Activated T-cell treated with anti-CD3 and anti-CD28 coated beads, Interleukin-2, amount 50 U/mL, for 24 hours (primary cell): ENCODE data around the gene AGRN.
"Not testable (repeated sequence)": the region's sequence is repeated elsewhere in the genome, so short reads cannot be mapped to it uniquely, and the experiment has no call there.

ENCODE experiments used
- DNase-seq: peaks from one replicate; pipeline ENCODE4 v3.0.0-alpha.2; 2020
- H3K27ac Mint-ChIP-seq: 2 replicates; pipeline ENCODE4 v1.8.0; 2020; ENCODE audit warnings: mild to moderate bottlenecking, mixed read lengths
- H3K27me3 Mint-ChIP-seq: 2 replicates; pipeline ENCODE4 v1.8.0; 2020; ENCODE audit warnings: mixed read lengths
- H3K36me3 Mint-ChIP-seq: 2 replicates; pipeline ENCODE4 v1.8.0; 2020; ENCODE audit warnings: low read depth, mixed read lengths
- H3K4me1 Mint-ChIP-seq: 2 replicates; pipeline ENCODE4 v1.8.0; 2020; ENCODE audit warnings: low read depth, mixed read lengths
- H3K4me3 Mint-ChIP-seq: 2 replicates; pipeline ENCODE4 v1.8.0; 2020; ENCODE audit warnings: mild to moderate bottlenecking, moderate library complexity, mixed read lengths
- H3K9me3 Mint-ChIP-seq: 2 replicates; pipeline ENCODE4 v1.8.0; 2020; ENCODE audit warnings: mixed read lengths

The AGRN gene

GRCh38 chr1:1063945-1064831 lies 44.3 kb downstream of the AGRN start:
- peak; percentile 93 for DNase-seq
- Mint-ChIP-seq H3K4me1 (peaks cover 53% of the 10 kb centered on the region), H3K36me3 (peaks cover 18% of the 10 kb centered on the region), H3K27me3 (peaks cover 10% of the 10 kb centered on the region), H3K27ac (peak overlapping the region; percentile 90), H3K9me3 (no peaks in the 10 kb centered on the region), H3K4me3 (peak overlapping the region; percentile 78)

- H3K36me3 Mint-ChIP-seq, result peaks cover 13% of the 10 kb centered on the region
- H3K27ac Mint-ChIP-seq, result peak overlapping the region; percentile 2
- peaks cover 48% of the 10 kb centered on the region for H3K4me1 Mint-ChIP-seq
- no peak for DNase-seq
- H3K4me3 Mint-ChIP-seq, result peak overlapping the region; percentile 50
- H3K27me3 Mint-ChIP-seq, result peaks cover 8% of the 10 kb centered on the region
- H3K9me3 Mint-ChIP-seq, result no peaks in the 10 kb centered on the region
These were observed 45.5 kb downstream of the AGRN start for GRCh38 chr1:1065265-1065939.

GRCh38 chr1:1065940-1066304 lies 46.0 kb downstream of the AGRN start:
- DNase-seq, H3K27me3 Mint-ChIP-seq, H3K9me3 Mint-ChIP-seq: not testable (repeated sequence)
- Mint-ChIP-seq H3K4me3 (peak overlapping the region; percentile 50), H3K27ac (peak overlapping the region; percentile 2), H3K4me1 (peaks cover 45% of the 10 kb centered on the region), H3K36me3 (peaks cover 10% of the 10 kb centered on the region)

GRCh38 chr1:1066403-1067283 lies 46.7 kb downstream of the AGRN start:
- Mint-ChIP-seq H3K36me3 (peaks cover 5% of the 10 kb centered on the region), H3K27ac (no peak overlapping the region), H3K4me3 (peak overlapping the region; percentile 25), H3K27me3 (peaks cover 3% of the 10 kb centered on the region), H3K9me3 (no peaks in the 10 kb centered on the region), H3K4me1 (peaks cover 40% of the 10 kb centered on the region)
- no peak for DNase-seq

- H3K36me3 Mint-ChIP-seq, result peaks cover 4% of the 10 kb centered on the region
These were observed 47.5 kb downstream of the AGRN start for GRCh38 chr1:1067284-1067859.

GRCh38 chr1:1067860-1068516 lies 48.1 kb downstream of the AGRN start:
- Mint-ChIP-seq H3K4me1 (peaks cover 33% of the 10 kb centered on the region), H3K36me3 (peaks cover 4% of the 10 kb centered on the region), H3K27me3 (peaks cover 7% of the 10 kb centered on the region), H3K9me3 (no peaks in the 10 kb centered on the region), H3K27ac (no peak overlapping the region), H3K4me3 (peak overlapping the region; percentile 68)
- no peak for DNase-seq

More at GRCh38 chr1:1067284-1067859, 47.5 kb downstream of the AGRN start:
- Mint-ChIP-seq H3K27ac (no peak overlapping the region), H3K4me3 (peak overlapping the region; percentile 18), H3K27me3 (peaks cover 2% of the 10 kb centered on the region), H3K9me3 (no peaks in the 10 kb centered on the region), H3K4me1 (peaks cover 39% of the 10 kb centered on the region)
- DNase-seq, result no peak

GRCh38 chr1:1068517-1069055 lies 48.7 kb downstream of the AGRN start:
- peaks cover 7% of the 10 kb centered on the region for H3K27me3 Mint-ChIP-seq
- peaks cover 1% of the 10 kb centered on the region for H3K36me3 Mint-ChIP-seq
- no peaks in the 10 kb centered on the region for H3K9me3 Mint-ChIP-seq
- peaks cover 27% of the 10 kb centered on the region for H3K4me1 Mint-ChIP-seq
- H3K27ac Mint-ChIP-seq, result no peak overlapping the region
- H3K4me3 Mint-ChIP-seq, result peak overlapping the region; percentile 75
- peak; percentile 62 for DNase-seq

- H3K27me3 Mint-ChIP-seq, result peaks cover 10% of the 10 kb centered on the region
- H3K27ac Mint-ChIP-seq, result peak overlapping the region; percentile 79
- H3K4me3 Mint-ChIP-seq, result peak overlapping the region; percentile 75
- H3K9me3 Mint-ChIP-seq, result no peaks in the 10 kb centered on the region
- DNase-seq, result peak; percentile 96
- H3K4me1 Mint-ChIP-seq, result peaks cover 23% of the 10 kb centered on the region
- H3K36me3 Mint-ChIP-seq, result peaks cover 1% of the 10 kb centered on the region
These were observed 49.3 kb downstream of the AGRN start for GRCh38 chr1:1069056-1069710.

- Mint-ChIP-seq H3K9me3 (no peaks in the 10 kb centered on the region), H3K4me1 (peaks cover 20% of the 10 kb centered on the region), H3K27ac (peak overlapping the region; percentile 44), H3K36me3 (peaks cover 1% of the 10 kb centered on the region), H3K4me3 (peak overlapping the region; percentile 25), H3K27me3 (peaks cover 16% of the 10 kb centered on the region)
- DNase-seq, result no peak
These were observed 50.1 kb downstream of the AGRN start for GRCh38 chr1:1069711-1070676.

GRCh38 chr1:1071486-1072298 lies 51.8 kb downstream of the AGRN start:
- Mint-ChIP-seq H3K27ac (no peak overlapping the region), H3K4me3 (no peak overlapping the region), H3K36me3 (no peaks in the 10 kb centered on the region), H3K4me1 (peaks cover 7% of the 10 kb centered on the region), H3K9me3 (no peaks in the 10 kb centered on the region), H3K27me3 (peaks cover 17% of the 10 kb centered on the region)
- DNase-seq, result no peak

- Mint-ChIP-seq H3K36me3 (no peaks in the 10 kb centered on the region), H3K27me3 (peaks cover 17% of the 10 kb centered on the region), H3K27ac (no peak overlapping the region), H3K4me3 (no peak overlapping the region), H3K4me1 (peaks cover 7% of the 10 kb centered on the region), H3K9me3 (no peaks in the 10 kb centered on the region)
- DNase-seq, result no peak
These were observed 52.5 kb downstream of the AGRN start for GRCh38 chr1:1072299-1072848.
